Keratinocyte (primary cell): ENCODE results near the gene GLDN. TPM values are rescaled to one million over a fixed set of nuclear protein-coding genes. Genes with fewer than 3 reads are reported as not detected.

Experiments used
- DNase-seq: peaks from one replicate; pipeline ENCODE4 v3.0.0-alpha.2; 2011; ENCODE audit warnings: low read depth, missing footprints, low spot score
- FAIRE-seq: peaks from 2 replicates; lab custom pipeline; 2011; peaks lifted over from hg19 to GRCh38; lab: Jason Lieb, UNC
- H2AFZ ChIP-seq: 2 replicates; pipeline ENCODE4 v1.6.0; 2012; ENCODE audit warnings: low read length, control low read depth, inconsistent platforms; ENCODE audit not compliant: control insufficient read depth
- H3K27ac ChIP-seq: 2 replicates; pipeline ENCODE4 v1.5.1; 2011; ENCODE audit warnings: low read length; ENCODE audit not compliant: control insufficient read depth, insufficient read depth
- H3K27me3 ChIP-seq: 3 replicates; pipeline ENCODE4 v1.6.0; 2011; ENCODE audit warnings: low read length; ENCODE audit not compliant: control insufficient read depth, insufficient read depth; ENCODE audit errors: extremely low read depth
- H3K36me3 ChIP-seq, 2 experiments: 2 replicates in 1 of 2; 3 replicates in 1 of 2; pipeline ENCODE4 v1.5.1; 2011; ENCODE audit warnings: low read length in 2 of 2, mild to moderate bottlenecking in 1 of 2; ENCODE audit not compliant: control insufficient read depth in 2 of 2, insufficient read depth in 2 of 2; ENCODE audit errors: extremely low read depth in 1 of 2
- H3K4me1 ChIP-seq: 3 replicates; pipeline ENCODE4 v1.5.1; 2011; ENCODE audit warnings: low read length; ENCODE audit not compliant: control insufficient read depth, insufficient read depth; ENCODE audit errors: extremely low read depth
- H3K4me2 ChIP-seq: 3 replicates; pipeline ENCODE4 v1.6.0; 2011; ENCODE audit warnings: low read depth, low read length; ENCODE audit not compliant: control insufficient read depth, insufficient read depth; ENCODE audit errors: extremely low read depth
- H3K4me3 ChIP-seq, 3 experiments: fragments of 200-600 bp in 1 of 3; sonication (generic) in 1 of 3; 2 replicates in 2 of 3; 3 replicates in 1 of 3; pipeline ENCODE4 v1.5.1; 2011 to 2016; ENCODE audit warnings: low read length in 3 of 3, mild to moderate bottlenecking in 3 of 3, control low read depth in 2 of 3, inconsistent platforms in 1 of 3, low read depth in 1 of 3, mixed read lengths in 1 of 3, mixed run types in 1 of 3, moderate library complexity in 1 of 3; ENCODE audit not compliant: control insufficient read depth in 2 of 3, insufficient read depth in 2 of 3; ENCODE audit errors: extremely low read depth in 1 of 3
- H3K79me2 ChIP-seq: 2 replicates; pipeline ENCODE4 v1.6.0; 2012; ENCODE audit warnings: low read length; ENCODE audit not compliant: control insufficient read depth, insufficient read depth
- H3K9ac ChIP-seq: 3 replicates; pipeline ENCODE4 v1.6.0; 2011; ENCODE audit warnings: low read length; ENCODE audit not compliant: control insufficient read depth, insufficient read depth; ENCODE audit errors: extremely low read depth
- H3K9me1 ChIP-seq: 3 replicates; pipeline ENCODE4 v1.6.0; 2011; ENCODE audit warnings: low read length; ENCODE audit not compliant: control insufficient read depth, insufficient read depth; ENCODE audit errors: extremely low read depth
- H3K9me3 ChIP-seq: 2 replicates; pipeline ENCODE4 v1.5.1; 2012; ENCODE audit warnings: low read depth, low read length; ENCODE audit not compliant: control insufficient read depth
- H4K20me1 ChIP-seq: 3 replicates; pipeline ENCODE4 v1.6.0; 2011; ENCODE audit warnings: low read length; ENCODE audit not compliant: control insufficient read depth, insufficient read depth; ENCODE audit errors: extremely low read depth
- EZH2 ChIP-seq: IDR thresholded peaks from one replicate; pipeline ENCODE4 v1.6.1; 2012; ENCODE audit warnings: inconsistent platforms, mild to moderate bottlenecking, low read length, moderate library complexity
- dilution Hi-C: fragments of 300-500 bp; cut with MboI; formaldehyde crosslinking; loops from one replicate; pipeline ENCODE4 v1.7.0; 2020; ENCODE audit warnings: low sequenced_read_pairs; ENCODE audit not compliant: extremely low pct_ligation_motif_present
- polyA plus RNA-seq, 5 experiments: library from polyadenylated mRNA; depleted of rRNA in 3 of 5; stranded (reverse) in 3 of 5; stranded (forward) in 1 of 5; unstranded in 1 of 5; fragments of >200 nt; gene quantifications; 1 replicate in 1 of 5; 2 replicates in 3 of 5; 3 replicates in 1 of 5; pipeline versions ENCODE4 v1.2.1 to v1.2.3, GENCODE V29; 2011 to 2012; ENCODE audit warnings: missing spikeins in 2 of 5, low read depth in 1 of 5, low replicate concordance in 1 of 5
- TF ChIP-seq, protein P1 (sequence below), 3 experiments: IDR thresholded peaks in 1 of 3; conservative IDR thresholded peaks in 1 of 3; optimal IDR thresholded peaks in 1 of 3; 2 replicates in 2 of 3; 3 replicates in 1 of 3; pipeline versions ENCODE3 to v1.5.1; 2011; ENCODE audit warnings: low read length in 3 of 3, mild to moderate bottlenecking in 3 of 3, moderate library complexity in 2 of 3, control low read depth in 1 of 3, inconsistent platforms in 1 of 3; ENCODE audit not compliant: insufficient read depth in 2 of 3; ENCODE audit errors: extremely low read depth in 1 of 3

The GLDN gene
- polyA plus RNA-seq, 1 donor (not counting 4 experiments of a cell fraction or from before 2014, with no cell fraction given): 0.09 TPM

DNA sequence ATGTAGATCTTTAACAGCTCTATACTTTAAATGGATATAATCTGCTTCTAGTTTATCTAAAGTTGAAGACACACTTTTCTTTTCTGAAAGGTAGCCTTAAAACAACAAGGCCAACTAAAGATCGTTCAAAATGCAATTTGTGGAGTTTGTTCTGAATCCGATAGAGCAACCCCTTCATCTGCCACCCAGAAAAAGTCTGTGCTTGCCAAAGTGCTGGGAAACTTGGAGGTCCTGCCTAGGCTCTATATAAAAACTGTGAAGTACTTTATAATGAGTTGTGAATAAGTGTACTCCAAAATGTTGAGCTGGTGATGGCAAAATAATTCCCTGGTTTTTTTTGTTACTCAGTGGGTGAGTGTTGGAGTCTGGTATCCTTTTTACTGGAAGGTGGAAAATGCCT is 12.5 kb downstream of the GLDN start:
- dilution Hi-C loops: no loop called here
- Histone ChIP-seq H4K20me1 (no peaks in the 10 kb centered on the region), H3K4me3 (no peak overlapping the region), H3K27me3 (peaks cover 3% of the 10 kb centered on the region), H3K9me1 (no peaks in the 10 kb centered on the region), H3K27ac (no peak overlapping the region), H3K79me2 (no peaks in the 10 kb centered on the region), H3K9me3 (no peaks in the 10 kb centered on the region), H2AFZ (no peak overlapping the region), H3K36me3 (no peaks in the 10 kb centered on the region), H3K4me2 (no peak overlapping the region), H3K4me1 (no peaks in the 10 kb centered on the region), H3K9ac (no peak overlapping the region)
- TF ChIP-seq, protein P1, sequence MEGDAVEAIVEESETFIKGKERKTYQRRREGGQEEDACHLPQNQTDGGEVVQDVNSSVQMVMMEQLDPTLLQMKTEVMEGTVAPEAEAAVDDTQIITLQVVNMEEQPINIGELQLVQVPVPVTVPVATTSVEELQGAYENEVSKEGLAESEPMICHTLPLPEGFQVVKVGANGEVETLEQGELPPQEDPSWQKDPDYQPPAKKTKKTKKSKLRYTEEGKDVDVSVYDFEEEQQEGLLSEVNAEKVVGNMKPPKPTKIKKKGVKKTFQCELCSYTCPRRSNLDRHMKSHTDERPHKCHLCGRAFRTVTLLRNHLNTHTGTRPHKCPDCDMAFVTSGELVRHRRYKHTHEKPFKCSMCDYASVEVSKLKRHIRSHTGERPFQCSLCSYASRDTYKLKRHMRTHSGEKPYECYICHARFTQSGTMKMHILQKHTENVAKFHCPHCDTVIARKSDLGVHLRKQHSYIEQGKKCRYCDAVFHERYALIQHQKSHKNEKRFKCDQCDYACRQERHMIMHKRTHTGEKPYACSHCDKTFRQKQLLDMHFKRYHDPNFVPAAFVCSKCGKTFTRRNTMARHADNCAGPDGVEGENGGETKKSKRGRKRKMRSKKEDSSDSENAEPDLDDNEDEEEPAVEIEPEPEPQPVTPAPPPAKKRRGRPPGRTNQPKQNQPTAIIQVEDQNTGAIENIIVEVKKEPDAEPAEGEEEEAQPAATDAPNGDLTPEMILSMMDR (optimal IDR thresholded peaks at IDR 0.05 in 1 of 3, IDR thresholded peaks at IDR 0.05 in 1 of 3, conservative IDR thresholded peaks at IDR 0.05 in 1 of 3; ENCODE audit: extremely low read depth in 1 of 3, insufficient read depth in 2 of 3, low read length in 3 of 3): no peak
- TF ChIP-seq EZH2: no peak
- no peak for FAIRE-seq
- no peak for DNase-seq

DNA sequence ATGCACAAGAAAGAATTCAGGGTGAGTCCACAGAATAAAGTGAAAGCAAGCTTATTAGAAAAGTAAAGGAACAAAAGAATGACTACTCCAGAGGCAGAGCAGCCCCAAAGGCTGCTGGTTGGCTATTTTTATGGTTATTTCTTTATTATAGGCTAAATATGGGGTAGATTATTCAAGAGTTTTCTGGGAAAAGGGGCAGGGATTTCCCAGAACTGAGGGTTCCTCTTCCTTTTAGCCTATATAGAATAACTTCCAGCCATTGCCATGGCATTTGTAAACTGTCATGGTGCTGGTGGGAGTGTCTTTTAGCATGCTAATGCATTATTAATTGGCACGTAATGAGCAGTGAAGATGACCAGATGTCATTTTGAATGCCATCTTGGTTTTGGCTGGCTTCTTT is 13.6 kb downstream of the GLDN start:
- dilution Hi-C loops: no loop called here
- no peak overlapping the region for H2AFZ ChIP-seq
- H3K27ac ChIP-seq: no peak overlapping the region
- TF ChIP-seq, protein P1 (optimal IDR thresholded peaks at IDR 0.05 in 1 of 3, IDR thresholded peaks at IDR 0.05 in 1 of 3, conservative IDR thresholded peaks at IDR 0.05 in 1 of 3; ENCODE audit: extremely low read depth in 1 of 3, insufficient read depth in 2 of 3, low read length in 3 of 3): no peak
- no peak for TF ChIP-seq EZH2
- no peak overlapping the region for H3K4me2 ChIP-seq
- FAIRE-seq (no peak), DNase-seq (no peak)
- no peaks in the 10 kb centered on the region for H3K9me3 ChIP-seq
- peaks cover 3% of the 10 kb centered on the region for H3K27me3 ChIP-seq
- H3K79me2 ChIP-seq: no peaks in the 10 kb centered on the region
- H3K4me1 ChIP-seq: no peaks in the 10 kb centered on the region
- H4K20me1 ChIP-seq: no peaks in the 10 kb centered on the region
- H3K9ac ChIP-seq: no peak overlapping the region
- H3K9me1 ChIP-seq: no peaks in the 10 kb centered on the region
- H3K4me3 ChIP-seq: no peak overlapping the region
- no peaks in the 10 kb centered on the region for H3K36me3 ChIP-seq
